Left forelimb (tissue), 1 donor: ENCODE results near the gene ITGB6.

Experiments used
- DNase-seq: peaks from one replicate; pipeline ENCODE4 v3.0.0-alpha.2; 2018; ENCODE audit warnings: low spot score

Gene ITGB6

GRCh38 chr2:160221391-160222276 lies 21.6 kb upstream of the ITGB6 start:
- DNase-seq: no peak

DNA sequence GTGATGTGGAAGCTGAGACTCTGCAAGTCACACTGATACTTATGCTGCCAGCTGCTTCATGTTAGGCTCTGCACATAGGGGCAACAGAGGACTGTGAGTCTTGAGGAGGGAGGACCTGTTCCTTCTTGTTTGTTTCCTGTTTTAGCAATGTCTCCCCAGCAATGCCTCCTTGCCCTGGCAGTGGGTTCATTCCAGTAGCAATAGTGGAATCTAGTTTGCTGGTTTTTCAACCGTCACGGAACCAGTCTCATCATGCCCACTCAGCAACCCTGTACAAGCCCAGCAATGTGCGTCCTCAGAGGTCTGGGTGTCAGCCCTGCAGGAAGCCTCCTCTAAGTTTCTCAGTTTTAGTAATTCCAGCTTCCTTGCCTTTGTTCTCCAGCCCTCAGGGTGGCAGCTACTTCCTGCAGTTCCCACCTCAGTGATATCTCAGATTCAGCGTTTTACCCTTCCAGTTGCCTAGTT lies 20.5 kb upstream of the ITGB6 start:
- DNase-seq: no peak

DNA sequence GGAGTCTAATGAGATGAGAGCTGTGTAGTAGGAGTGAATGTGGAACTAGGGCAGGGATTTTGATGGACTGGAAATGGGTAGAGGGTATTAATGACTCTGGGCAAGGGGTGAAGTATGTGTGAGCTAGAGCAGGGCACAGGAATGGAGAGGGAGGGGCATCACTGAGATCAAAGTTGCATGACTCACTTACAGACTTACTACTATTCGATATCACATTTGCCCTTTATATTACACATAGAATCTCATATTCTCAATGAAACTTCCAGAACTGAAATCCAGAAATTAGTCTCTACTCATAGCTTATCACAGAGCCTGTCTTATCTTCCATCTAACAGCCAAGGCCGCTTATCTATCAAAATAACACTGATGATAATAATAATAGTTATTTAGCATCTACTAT lies 20.0 kb upstream of the ITGB6 start:
- no peak for DNase-seq

- no peak for DNase-seq
Observed at GRCh38 chr2:160214461-160215445, 14.7 kb upstream of the ITGB6 start.

DNA sequence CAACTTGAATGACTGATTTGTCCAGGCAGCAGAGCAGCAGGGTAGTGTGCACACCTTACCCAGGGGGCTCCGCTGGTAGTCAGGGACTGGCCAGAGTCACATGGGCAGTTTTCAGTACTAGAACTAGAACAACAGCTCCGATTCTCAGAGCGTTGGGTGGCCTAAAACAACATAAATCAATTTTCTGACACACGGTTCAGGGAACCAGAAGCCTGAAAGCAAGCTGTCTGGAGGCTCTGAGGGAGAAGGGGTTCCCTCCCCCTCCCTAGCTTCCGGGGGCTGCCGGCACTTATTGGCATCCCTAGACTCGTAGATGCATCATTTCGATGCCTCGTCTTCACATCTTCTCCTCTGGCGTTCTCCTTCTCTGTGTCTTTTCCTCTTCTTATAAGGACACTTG lies 13.4 kb upstream of the ITGB6 start:
- DNase-seq: no peak

DNA sequence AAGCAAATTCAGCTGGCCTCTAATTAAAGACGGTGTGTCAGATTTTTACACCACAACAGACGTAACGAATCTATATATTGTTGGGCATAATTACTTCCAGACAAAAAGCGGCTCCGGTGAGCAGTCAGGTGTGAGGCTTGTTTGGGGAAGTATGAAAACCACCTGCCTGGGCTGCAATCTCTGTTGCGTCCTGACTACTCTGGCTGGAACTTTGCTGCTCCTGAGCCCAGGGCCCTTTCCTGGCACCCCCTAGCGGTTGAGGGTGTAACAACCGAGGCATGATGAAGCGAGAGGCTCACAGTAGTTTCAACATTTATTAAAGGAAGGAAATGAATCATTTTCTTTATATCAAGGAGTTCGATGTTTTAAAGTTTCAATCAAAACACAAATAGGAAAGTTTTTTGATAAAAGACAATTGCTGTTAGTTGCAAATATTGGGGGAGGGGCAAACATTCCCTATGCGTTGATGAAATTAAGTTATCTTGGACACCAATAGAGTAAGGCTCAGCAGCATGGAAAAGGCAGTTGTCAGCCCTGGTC lies 10.6 kb upstream of the ITGB6 start:
- DNase-seq: no peak

GRCh38 chr2:160209516-160209856 lies 9.4 kb upstream of the ITGB6 start:
- no peak for DNase-seq

- no peak for DNase-seq
Observed at GRCh38 chr2:160208655-160209515, 8.8 kb upstream of the ITGB6 start.

DNA sequence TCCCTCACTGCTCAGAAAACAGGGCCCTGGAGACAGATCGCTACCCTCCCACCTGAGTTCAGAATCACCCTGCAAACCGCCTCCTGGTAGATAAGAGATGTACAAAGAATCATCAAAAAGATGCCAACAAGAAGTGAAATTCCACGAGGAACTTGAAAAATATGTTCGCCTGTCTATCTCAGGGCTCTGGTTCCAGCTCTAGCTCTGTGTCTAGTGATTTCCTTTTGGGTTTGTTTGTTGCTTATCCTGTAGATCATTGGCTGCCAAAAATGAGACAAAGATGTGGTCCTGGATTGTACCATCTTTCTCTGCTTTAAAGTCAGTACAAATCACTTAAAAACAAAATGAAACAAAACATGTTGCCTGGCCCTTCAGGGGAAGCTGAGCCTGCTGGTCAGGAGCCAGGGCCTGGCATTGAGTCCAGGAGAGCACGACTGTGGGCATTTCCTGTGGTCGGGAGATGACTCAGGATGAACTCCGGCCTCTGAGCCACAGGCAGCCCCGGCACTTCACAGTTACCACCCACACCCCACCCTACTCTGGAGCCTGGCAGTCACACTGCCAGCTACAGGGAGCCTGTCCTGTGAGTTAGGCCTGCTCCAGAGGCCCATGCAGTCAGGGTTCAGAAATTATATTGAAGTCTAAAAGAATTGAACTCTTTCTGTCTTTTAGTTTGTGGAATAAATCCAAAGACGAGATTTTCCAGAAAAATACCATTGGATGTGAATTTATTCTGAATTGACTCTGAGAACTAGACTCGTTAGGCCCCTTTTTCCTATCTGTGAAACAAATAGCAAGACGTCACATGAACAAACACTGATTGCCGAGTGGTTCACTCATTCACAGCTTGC lies 8.0 kb upstream of the ITGB6 start:
- DNase-seq: no peak

GRCh38 chr2:160207271-160207670 lies 7.2 kb upstream of the ITGB6 start:
- no peak for DNase-seq

- no peak for DNase-seq
Observed at GRCh38 chr2:160206436-160206835, 6.4 kb upstream of the ITGB6 start.

DNA sequence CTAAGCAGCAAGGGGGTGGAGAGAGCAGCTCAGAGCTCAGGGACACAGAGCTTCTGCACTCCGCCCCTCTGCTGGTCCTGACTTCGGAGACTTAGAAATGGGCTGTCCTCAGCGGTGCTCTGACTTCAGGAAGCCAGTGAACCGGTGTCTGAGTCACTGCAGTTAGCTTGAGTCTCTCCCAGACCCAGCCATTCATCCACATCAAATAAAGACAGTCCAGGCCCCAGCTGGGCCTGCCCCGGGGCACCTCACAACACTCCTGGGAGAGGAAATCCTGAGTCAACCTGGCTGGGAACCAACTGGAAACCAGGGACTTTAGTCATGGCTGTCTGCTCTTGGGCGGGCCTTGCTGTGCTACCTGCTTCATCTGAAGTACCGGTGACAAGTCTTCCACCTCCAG lies 5.4 kb upstream of the ITGB6 start:
- no peak for DNase-seq

DNA sequence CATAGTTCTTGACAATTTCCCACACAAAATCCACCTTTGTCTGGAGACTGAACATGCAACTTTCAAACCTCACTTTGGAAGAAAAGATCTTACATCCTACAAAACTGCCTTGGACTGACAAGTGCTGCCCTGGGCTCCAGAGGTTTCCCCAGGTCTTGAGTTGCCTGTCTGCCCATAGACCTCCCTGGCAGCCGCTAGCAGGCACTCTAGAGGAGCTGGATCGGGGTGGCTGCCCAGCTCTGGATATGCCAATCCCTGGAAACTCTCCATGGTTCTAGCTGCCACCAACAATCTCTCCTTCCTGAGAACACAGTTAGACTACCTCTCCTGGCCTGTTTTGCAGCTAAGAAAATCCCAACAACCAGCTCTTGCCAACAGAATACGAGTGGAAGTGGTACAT lies 3.4 kb upstream of the ITGB6 start:
- no peak for DNase-seq

- DNase-seq: no peak
Observed at GRCh38 chr2:160203007-160203406, 2.9 kb upstream of the ITGB6 start.

DNA sequence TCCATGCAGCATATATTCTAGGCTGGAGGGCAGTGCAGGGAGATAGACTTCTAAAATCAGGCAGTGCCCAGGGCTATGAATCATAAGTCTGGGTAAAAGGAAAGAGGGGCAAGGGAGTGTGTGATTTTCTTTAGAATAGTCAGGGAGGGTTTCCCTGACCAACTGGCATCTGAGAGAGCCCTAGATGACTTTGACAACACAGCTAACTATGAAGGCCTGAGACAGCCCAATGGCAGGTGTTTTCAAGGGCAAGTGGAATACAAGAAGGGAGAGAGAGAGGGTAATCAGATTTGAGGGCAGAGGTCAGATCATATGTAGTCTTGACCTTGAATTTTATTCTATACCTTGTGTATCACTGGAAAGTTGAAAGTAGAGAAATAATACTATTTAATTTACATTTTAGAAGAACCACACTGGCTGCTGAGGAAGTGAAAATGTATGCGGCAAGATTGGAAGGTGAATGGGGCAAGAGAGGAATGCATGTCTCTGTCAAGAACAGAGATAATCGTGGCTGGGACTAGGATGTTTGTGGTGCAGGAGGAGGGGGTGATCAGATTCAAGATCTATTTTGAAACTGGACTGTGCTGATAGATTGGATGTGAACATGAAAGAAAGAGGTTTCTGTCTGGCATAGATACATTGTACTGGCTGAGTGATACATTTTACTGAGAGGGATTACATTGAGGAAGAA lies 1.9 kb upstream of the ITGB6 start:
- no peak for DNase-seq

- no peak for DNase-seq
Observed at GRCh38 chr2:160200921-160201320, 849 bp upstream of the ITGB6 start.

DNA sequence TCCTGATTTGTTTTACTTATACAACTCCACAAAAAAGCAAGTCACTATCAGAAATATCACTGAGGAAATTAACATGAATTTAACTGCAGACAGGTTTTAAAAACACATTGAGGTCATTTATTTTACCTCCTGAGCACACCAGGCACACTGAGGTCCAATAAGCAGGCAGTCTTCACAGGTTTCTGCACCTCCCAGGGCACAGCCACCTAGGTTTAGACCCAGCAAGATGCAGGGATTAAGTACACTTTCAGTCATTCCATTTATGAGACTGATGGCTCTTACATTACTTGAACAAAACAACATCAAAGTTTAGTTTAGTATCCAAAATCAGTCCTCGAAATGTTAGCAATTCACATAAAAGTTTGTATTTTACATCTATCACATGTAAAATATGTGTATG lies 1.0 kb downstream of the ITGB6 start:
- no peak for DNase-seq

DNA sequence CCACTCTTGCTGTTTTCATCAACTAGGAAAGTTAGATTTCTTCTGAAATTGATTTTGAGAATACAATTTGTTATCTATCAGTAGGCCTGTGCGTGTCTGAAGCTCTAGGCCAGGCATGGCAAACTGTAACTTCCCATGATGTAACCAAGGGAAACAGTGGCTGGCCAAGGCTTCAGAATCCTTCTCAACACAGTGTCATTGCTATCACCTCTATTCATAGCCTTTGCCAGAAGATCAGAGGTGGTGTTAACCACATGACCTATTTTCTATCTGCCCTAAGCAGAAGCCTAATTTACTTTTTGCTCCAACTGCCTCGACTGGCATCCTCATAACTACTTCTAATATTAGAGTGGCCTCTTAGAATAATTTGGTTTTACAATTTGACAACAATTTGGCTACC lies 2.5 kb downstream of the ITGB6 start:
- DNase-seq: no peak

GRCh38 chr2:160194946-160195345 lies 5.1 kb downstream of the ITGB6 start:
- no peak for DNase-seq

DNA sequence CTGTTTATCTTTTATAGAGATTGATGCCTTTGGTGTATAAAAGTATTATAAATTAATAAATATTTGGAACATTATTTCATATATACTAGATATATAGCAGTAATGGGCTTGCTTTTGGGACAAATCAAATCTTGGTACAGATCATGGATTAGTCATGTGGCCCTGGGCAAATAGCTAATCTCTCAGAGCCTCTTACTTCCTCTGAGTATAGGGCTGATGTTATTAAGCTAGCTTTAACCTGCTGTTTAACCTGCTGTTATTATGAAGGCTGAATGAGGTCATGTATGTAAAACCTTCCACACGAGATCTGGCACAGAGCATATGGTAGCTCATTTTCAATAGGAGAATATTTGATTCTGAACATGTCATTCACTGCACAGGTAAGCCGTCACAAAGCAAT lies 5.7 kb downstream of the ITGB6 start:
- no peak for DNase-seq
